ENCODE results near the gene LETM1.

The LETM1 gene

GRCh38 chr4:1779588-1780382 lies 76.2 kb downstream of the LETM1 start:
- no peak for ATAC-seq
- TF ChIP-seq GLIS3 (CRISPR knock-in tag; IDR thresholded peaks at IDR 0.05) (no peak), ZFP3 (CRISPR knock-in tag; IDR thresholded peaks at IDR 0.05) (no peak), ZC3H10 (CRISPR knock-in tag; IDR thresholded peaks at IDR 0.05) (no peak), RARB (CRISPR knock-in tag; IDR thresholded peaks at IDR 0.05) (no peak), ZFP30 (CRISPR knock-in tag; IDR thresholded peaks at IDR 0.05) (no peak), ESRRG (CRISPR knock-in tag; IDR thresholded peaks at IDR 0.05) (no peak), ISL1 (CRISPR knock-in tag; IDR thresholded peaks at IDR 0.05) (no peak), ZNF70 (CRISPR knock-in tag; IDR thresholded peaks at IDR 0.05) (no peak), ZNF565 (CRISPR knock-in tag; conservative IDR thresholded peaks at IDR 0.05; ENCODE audit: low read depth) (no peak), BACH2 (CRISPR knock-in tag; IDR thresholded peaks at IDR 0.05; ENCODE audit: borderline replicate concordance) (no peak), POU6F1 (CRISPR knock-in tag; IDR thresholded peaks at IDR 0.05; ENCODE audit: borderline replicate concordance, low read depth) (no peak), ARNTL (CRISPR knock-in tag; IDR thresholded peaks at IDR 0.05; ENCODE audit: borderline replicate concordance, low read depth) (no peak), SNAI2 (CRISPR knock-in tag; IDR thresholded peaks at IDR 0.05) (no peak), TOX (CRISPR knock-in tag; IDR thresholded peaks at IDR 0.05; ENCODE audit: borderline replicate concordance) (no peak), ZNF8 (CRISPR knock-in tag; IDR thresholded peaks at IDR 0.05) (no peak)
- TF ChIP-seq, protein P1, sequence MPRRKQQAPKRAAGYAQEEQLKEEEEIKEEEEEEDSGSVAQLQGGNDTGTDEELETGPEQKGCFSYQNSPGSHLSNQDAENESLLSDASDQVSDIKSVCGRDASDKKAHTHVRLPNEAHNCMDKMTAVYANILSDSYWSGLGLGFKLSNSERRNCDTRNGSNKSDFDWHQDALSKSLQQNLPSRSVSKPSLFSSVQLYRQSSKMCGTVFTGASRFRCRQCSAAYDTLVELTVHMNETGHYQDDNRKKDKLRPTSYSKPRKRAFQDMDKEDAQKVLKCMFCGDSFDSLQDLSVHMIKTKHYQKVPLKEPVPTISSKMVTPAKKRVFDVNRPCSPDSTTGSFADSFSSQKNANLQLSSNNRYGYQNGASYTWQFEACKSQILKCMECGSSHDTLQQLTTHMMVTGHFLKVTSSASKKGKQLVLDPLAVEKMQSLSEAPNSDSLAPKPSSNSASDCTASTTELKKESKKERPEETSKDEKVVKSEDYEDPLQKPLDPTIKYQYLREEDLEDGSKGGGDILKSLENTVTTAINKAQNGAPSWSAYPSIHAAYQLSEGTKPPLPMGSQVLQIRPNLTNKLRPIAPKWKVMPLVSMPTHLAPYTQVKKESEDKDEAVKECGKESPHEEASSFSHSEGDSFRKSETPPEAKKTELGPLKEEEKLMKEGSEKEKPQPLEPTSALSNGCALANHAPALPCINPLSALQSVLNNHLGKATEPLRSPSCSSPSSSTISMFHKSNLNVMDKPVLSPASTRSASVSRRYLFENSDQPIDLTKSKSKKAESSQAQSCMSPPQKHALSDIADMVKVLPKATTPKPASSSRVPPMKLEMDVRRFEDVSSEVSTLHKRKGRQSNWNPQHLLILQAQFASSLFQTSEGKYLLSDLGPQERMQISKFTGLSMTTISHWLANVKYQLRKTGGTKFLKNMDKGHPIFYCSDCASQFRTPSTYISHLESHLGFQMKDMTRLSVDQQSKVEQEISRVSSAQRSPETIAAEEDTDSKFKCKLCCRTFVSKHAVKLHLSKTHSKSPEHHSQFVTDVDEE (CRISPR knock-in tag; IDR thresholded peaks at IDR 0.05), result no peak
- TF ChIP-seq, protein P2, sequence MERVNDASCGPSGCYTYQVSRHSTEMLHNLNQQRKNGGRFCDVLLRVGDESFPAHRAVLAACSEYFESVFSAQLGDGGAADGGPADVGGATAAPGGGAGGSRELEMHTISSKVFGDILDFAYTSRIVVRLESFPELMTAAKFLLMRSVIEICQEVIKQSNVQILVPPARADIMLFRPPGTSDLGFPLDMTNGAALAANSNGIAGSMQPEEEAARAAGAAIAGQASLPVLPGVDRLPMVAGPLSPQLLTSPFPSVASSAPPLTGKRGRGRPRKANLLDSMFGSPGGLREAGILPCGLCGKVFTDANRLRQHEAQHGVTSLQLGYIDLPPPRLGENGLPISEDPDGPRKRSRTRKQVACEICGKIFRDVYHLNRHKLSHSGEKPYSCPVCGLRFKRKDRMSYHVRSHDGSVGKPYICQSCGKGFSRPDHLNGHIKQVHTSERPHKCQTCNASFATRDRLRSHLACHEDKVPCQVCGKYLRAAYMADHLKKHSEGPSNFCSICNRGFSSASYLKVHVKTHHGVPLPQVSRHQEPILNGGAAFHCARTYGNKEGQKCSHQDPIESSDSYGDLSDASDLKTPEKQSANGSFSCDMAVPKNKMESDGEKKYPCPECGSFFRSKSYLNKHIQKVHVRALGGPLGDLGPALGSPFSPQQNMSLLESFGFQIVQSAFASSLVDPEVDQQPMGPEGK (CRISPR knock-in tag; IDR thresholded peaks at IDR 0.05; ENCODE audit: borderline replicate concordance), result no peak
- TF ChIP-seq, protein P3, sequence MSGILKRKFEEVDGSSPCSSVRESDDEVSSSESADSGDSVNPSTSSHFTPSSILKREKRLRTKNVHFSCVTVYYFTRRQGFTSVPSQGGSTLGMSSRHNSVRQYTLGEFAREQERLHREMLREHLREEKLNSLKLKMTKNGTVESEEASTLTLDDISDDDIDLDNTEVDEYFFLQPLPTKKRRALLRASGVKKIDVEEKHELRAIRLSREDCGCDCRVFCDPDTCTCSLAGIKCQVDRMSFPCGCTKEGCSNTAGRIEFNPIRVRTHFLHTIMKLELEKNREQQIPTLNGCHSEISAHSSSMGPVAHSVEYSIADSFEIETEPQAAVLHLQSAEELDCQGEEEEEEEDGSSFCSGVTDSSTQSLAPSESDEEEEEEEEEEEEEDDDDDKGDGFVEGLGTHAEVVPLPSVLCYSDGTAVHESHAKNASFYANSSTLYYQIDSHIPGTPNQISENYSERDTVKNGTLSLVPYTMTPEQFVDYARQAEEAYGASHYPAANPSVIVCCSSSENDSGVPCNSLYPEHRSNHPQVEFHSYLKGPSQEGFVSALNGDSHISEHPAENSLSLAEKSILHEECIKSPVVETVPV (CRISPR knock-in tag; IDR thresholded peaks at IDR 0.05), result no peak

- no peak for ATAC-seq
- TF ChIP-seq PPARA (CRISPR knock-in tag; IDR thresholded peaks at IDR 0.05; ENCODE audit: borderline replicate concordance), result no peak
- no peak for TF ChIP-seq ISL1 (CRISPR knock-in tag; IDR thresholded peaks at IDR 0.05)
- TF ChIP-seq ESRRG (CRISPR knock-in tag; IDR thresholded peaks at IDR 0.05), result no peak
- TF ChIP-seq, protein P2 (CRISPR knock-in tag; IDR thresholded peaks at IDR 0.05; ENCODE audit: borderline replicate concordance), result no peak
- TF ChIP-seq ZC3H10 (CRISPR knock-in tag; IDR thresholded peaks at IDR 0.05), result no peak
- TF ChIP-seq, protein P1 (CRISPR knock-in tag; IDR thresholded peaks at IDR 0.05), result no peak
- TF ChIP-seq TOX (CRISPR knock-in tag; IDR thresholded peaks at IDR 0.05; ENCODE audit: borderline replicate concordance), result no peak
- TF ChIP-seq, protein P4, sequence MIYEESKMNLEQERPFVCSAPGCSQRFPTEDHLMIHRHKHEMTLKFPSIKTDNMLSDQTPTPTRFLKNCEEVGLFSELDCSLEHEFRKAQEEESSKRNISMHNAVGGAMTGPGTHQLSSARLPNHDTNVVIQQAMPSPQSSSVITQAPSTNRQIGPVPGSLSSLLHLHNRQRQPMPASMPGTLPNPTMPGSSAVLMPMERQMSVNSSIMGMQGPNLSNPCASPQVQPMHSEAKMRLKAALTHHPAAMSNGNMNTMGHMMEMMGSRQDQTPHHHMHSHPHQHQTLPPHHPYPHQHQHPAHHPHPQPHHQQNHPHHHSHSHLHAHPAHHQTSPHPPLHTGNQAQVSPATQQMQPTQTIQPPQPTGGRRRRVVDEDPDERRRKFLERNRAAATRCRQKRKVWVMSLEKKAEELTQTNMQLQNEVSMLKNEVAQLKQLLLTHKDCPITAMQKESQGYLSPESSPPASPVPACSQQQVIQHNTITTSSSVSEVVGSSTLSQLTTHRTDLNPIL (CRISPR knock-in tag; IDR thresholded peaks at IDR 0.05; ENCODE audit: low read depth), result no peak
- TF ChIP-seq CSDC2 (CRISPR knock-in tag; IDR thresholded peaks at IDR 0.05), result no peak
- no peak for TF ChIP-seq OSR1 (CRISPR knock-in tag; IDR thresholded peaks at IDR 0.05)
- TF ChIP-seq ZFP30 (CRISPR knock-in tag; IDR thresholded peaks at IDR 0.05), result no peak
Observed at GRCh38 chr4:1778642-1779392, 77.1 kb downstream of the LETM1 start.

Data from SK-N-SH treated with all-trans-retinoic acid at 6 μM for 48 hours (cell line).